ENCODE data around the gene USP24.

GRCh38 chr1:55131218-55131617, 83.9 kb downstream of the USP24 start:
- TF ChIP-seq CTCF (conservative IDR thresholded peaks at IDR 0.05; ENCODE audit: low read depth, low read length) = no peak
- no peak for TF ChIP-seq EZH2 (IDR thresholded peaks at IDR 0.05; ENCODE audit: low read length, unreplicated experiment)

Data from PC-3 (cell line).